HepG2 (cell line): ENCODE results near the gene NCBP3. TPM values are rescaled to one million over a fixed set of nuclear protein-coding genes. Genes with fewer than 3 reads are reported as not detected.
A peak's percentile ranks its signal among the peaks of the same experiment; 100 is the strongest.

ENCODE experiments used
- ASH2L ChIP-seq: fragments of 300-600, 200-600 bp; sonication (generic); IDR thresholded peaks from 2 replicates; pipeline ENCODE4 v1.7.0; 2017; ENCODE audit warnings: low read depth, mild to moderate bottlenecking, moderate library complexity, mixed read lengths, low read length; ENCODE audit not compliant: insufficient read length
- NCOA2 ChIP-seq: sonication (generic); formaldehyde crosslinking; IDR thresholded peaks from 2 replicates; pipeline ENCODE4 v1.8.0; 2022; ENCODE audit warnings: inconsistent platforms
- PAXIP1 ChIP-seq: sonication (generic); formaldehyde crosslinking; conservative IDR thresholded peaks from 2 replicates; pipeline ENCODE4 v1.4.0; 2020; ENCODE audit warnings: mild to moderate bottlenecking, missing genetic modification reagents, moderate library complexity
- SALL1 ChIP-seq: sonication (generic); formaldehyde crosslinking; IDR thresholded peaks from 2 replicates; pipeline ENCODE4 v1.8.0; 2022; ENCODE audit warnings: mild to moderate bottlenecking, missing genetic modification reagents
- THAP9 ChIP-seq: sonication (generic); formaldehyde crosslinking; IDR thresholded peaks from 2 replicates; pipeline ENCODE4; 2020; ENCODE audit warnings: missing genetic modification reagents, mild to moderate bottlenecking, borderline replicate concordance
- ZNF570 ChIP-seq: sonication (generic); formaldehyde crosslinking; IDR thresholded peaks from 2 replicates; pipeline ENCODE4 v1.4.0; 2020; ENCODE audit warnings: mild to moderate bottlenecking, missing genetic modification reagents, borderline replicate concordance
- ZNF784 ChIP-seq: sonication (generic); formaldehyde crosslinking; IDR thresholded peaks from 2 replicates; pipeline ENCODE4 v1.5.1; 2020; ENCODE audit warnings: missing genetic modification reagents, mild to moderate bottlenecking, borderline replicate concordance
- polyA plus RNA-seq, 8 experiments: library from polyadenylated mRNA; depleted of rRNA in 3 of 8; stranded (reverse) in 7 of 8; unstranded in 1 of 8; fragments of >200 nt; fragmentation: Illumina TruSeq in 4 of 8; extraction: Trizol in 4 of 8; gene quantifications; 2 replicates each; pipeline versions ENCODE4 v1.2.1 to v1.2.3, GENCODE V29; 2011 to 2016; ENCODE audit warnings: low read depth in 4 of 8, missing spikeins in 1 of 8, mixed read lengths in 1 of 8; ENCODE audit not compliant: insufficient read depth in 1 of 8
- total RNA-seq, 5 experiments: library from RNA; depleted of rRNA; stranded (reverse); fragments of >200 nt; fragmentation: Illumina TruSeq; extraction: Trizol; gene quantifications; 2 replicates each; pipeline ENCODE4 v1.2.3, GENCODE V29; 2016; ENCODE audit warnings: low read depth in 1 of 5
- TF ChIP-seq, protein P1 (sequence below): sonication (generic); formaldehyde crosslinking; IDR thresholded peaks from 2 replicates; pipeline ENCODE4 v1.5.1; 2020; ENCODE audit warnings: mild to moderate bottlenecking, moderate library complexity, missing genetic modification reagents
- TF ChIP-seq, protein P2 (sequence below): sonication (generic); formaldehyde crosslinking; IDR thresholded peaks from 2 replicates; pipeline ENCODE4 v1.8.1; 2023; ENCODE audit warnings: missing genetic modification reagents, mild to moderate bottlenecking, borderline replicate concordance
- TF ChIP-seq, protein P3 (sequence below): sonication (generic); formaldehyde crosslinking; IDR thresholded peaks from 2 replicates; pipeline ENCODE4 v1.8.1; 2023; ENCODE audit warnings: mild to moderate bottlenecking, missing genetic modification reagents
- TF ChIP-seq, protein P4 (sequence below): sonication (generic); formaldehyde crosslinking; IDR thresholded peaks from 2 replicates; pipeline ENCODE4 v1.5.1; 2020; ENCODE audit warnings: missing genetic modification reagents, mild to moderate bottlenecking, borderline replicate concordance

The NCBP3 gene
- total and polyA plus RNA-seq, 2 of the 13 experiments (the other 11 are each of a cell fraction or from before 2014, with no cell fraction given), result 19.5 to 24.8 TPM

- TF ChIP-seq, protein P1, sequence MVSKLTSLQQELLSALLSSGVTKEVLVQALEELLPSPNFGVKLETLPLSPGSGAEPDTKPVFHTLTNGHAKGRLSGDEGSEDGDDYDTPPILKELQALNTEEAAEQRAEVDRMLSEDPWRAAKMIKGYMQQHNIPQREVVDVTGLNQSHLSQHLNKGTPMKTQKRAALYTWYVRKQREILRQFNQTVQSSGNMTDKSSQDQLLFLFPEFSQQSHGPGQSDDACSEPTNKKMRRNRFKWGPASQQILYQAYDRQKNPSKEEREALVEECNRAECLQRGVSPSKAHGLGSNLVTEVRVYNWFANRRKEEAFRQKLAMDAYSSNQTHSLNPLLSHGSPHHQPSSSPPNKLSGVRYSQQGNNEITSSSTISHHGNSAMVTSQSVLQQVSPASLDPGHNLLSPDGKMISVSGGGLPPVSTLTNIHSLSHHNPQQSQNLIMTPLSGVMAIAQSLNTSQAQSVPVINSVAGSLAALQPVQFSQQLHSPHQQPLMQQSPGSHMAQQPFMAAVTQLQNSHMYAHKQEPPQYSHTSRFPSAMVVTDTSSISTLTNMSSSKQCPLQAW (CRISPR knock-in tag), result peak; percentile 77
- peak; percentile 45; the same call in 1 of the 2 replicates for TF ChIP-seq NCOA2
- TF ChIP-seq ASH2L, result peak; percentile 93
- TF ChIP-seq SALL1 (CRISPR knock-in tag), result peak; percentile 92
- no peak for TF ChIP-seq ZNF570 (CRISPR knock-in tag)
- no peak for TF ChIP-seq THAP9 (CRISPR knock-in tag)
- no peak; the same call in 1 of the 2 replicates for TF ChIP-seq ZNF784 (CRISPR knock-in tag)
- TF ChIP-seq, protein P2, sequence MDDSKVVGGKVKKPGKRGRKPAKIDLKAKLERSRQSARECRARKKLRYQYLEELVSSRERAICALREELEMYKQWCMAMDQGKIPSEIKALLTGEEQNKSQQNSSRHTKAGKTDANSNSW (CRISPR knock-in tag), result 0 out of 2 replicates have a peak, but pooled peaks have one; percentile 28
- TF ChIP-seq, protein P3, sequence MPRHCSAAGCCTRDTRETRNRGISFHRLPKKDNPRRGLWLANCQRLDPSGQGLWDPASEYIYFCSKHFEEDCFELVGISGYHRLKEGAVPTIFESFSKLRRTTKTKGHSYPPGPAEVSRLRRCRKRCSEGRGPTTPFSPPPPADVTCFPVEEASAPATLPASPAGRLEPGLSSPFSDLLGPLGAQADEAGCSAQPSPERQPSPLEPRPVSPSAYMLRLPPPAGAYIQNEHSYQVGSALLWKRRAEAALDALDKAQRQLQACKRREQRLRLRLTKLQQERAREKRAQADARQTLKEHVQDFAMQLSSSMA (CRISPR knock-in tag), result 0 out of 2 replicates have a peak, but pooled peaks have one; percentile 67
- TF ChIP-seq, protein P4, sequence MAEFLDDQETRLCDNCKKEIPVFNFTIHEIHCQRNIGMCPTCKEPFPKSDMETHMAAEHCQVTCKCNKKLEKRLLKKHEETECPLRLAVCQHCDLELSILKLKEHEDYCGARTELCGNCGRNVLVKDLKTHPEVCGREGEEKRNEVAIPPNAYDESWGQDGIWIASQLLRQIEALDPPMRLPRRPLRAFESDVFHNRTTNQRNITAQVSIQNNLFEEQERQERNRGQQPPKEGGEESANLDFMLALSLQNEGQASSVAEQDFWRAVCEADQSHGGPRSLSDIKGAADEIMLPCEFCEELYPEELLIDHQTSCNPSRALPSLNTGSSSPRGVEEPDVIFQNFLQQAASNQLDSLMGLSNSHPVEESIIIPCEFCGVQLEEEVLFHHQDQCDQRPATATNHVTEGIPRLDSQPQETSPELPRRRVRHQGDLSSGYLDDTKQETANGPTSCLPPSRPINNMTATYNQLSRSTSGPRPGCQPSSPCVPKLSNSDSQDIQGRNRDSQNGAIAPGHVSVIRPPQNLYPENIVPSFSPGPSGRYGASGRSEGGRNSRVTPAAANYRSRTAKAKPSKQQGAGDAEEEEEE (CRISPR knock-in tag), result no peak
- peak; percentile 76 for TF ChIP-seq PAXIP1 (CRISPR knock-in tag)
These were observed at the start of gene NCBP3 (continued) for GRCh38 chr17:3845621-3846436.
